GM21381 (cell line): ENCODE measurements around the gene NTF3.

Experiments used
- ATAC-seq: cut with Tn5 transposase; IDR thresholded peaks from one replicate; pipeline ENCODE4 v1.9.1; 2021; ENCODE audit warnings: mild to moderate bottlenecking, moderate library complexity; ENCODE audit not compliant: unreplicated experiment

The NTF3 gene

GRCh38 chr12:5456030-5456429 lies 24.1 kb downstream of the NTF3 start:
- ATAC-seq, result no peak

DNA sequence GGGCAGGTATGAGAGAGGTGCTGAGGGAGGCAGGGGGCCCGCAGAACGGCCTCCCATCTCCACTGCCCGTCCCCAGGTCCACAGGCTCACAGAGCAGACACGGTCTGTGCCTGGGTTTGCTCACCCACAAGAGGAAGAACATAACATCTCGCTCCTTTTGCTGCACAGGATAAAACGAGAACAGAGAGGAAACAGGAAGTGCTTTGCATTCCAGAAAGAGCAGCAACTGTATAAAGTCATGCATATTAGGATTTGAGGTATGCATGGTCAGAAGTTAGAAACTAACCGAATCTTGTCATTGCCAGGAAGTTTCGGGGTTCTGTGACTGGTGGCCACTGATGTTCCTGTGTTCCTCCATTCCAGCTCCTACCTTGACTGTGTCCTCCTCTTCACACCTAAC lies 25.0 kb downstream of the NTF3 start:
- no peak for ATAC-seq

DNA sequence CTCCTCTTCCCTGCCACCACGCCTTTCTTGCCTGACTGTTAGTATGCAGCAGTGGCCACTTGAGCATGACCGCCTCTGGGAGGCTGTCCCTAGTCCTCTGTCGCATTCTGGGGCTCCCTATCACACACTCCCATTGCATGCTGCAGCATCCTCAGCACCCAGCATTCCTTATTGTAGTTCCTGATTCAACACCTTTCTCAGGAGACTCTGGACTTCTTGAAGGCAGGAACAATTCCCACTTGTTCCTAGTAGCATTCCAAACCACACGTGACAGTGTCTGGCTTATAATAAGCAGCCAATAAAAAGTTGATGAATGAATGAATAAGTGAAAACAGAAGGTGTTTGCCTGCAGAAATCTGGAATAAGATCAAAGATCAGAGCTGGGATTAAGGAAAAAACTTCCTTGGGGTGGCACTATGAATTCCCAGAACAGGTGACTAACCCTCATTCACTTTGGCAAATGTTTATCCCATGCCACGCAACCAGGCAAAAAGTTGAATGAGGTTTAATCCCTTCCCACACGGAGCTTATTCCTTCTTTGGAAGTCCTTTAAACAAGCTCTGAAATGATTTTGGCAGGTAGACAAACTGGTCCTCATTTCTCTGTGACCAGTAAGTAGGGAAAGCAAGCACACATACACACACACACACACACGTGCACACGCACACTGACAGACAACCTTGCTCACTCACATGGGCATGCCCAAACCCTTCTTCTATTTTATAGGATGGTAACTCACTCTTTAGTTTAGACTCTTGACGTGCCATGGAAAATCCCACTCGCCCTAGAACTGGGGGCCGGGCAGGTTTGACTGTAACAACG lies 26.5 kb downstream of the NTF3 start:
- no peak for ATAC-seq

DNA sequence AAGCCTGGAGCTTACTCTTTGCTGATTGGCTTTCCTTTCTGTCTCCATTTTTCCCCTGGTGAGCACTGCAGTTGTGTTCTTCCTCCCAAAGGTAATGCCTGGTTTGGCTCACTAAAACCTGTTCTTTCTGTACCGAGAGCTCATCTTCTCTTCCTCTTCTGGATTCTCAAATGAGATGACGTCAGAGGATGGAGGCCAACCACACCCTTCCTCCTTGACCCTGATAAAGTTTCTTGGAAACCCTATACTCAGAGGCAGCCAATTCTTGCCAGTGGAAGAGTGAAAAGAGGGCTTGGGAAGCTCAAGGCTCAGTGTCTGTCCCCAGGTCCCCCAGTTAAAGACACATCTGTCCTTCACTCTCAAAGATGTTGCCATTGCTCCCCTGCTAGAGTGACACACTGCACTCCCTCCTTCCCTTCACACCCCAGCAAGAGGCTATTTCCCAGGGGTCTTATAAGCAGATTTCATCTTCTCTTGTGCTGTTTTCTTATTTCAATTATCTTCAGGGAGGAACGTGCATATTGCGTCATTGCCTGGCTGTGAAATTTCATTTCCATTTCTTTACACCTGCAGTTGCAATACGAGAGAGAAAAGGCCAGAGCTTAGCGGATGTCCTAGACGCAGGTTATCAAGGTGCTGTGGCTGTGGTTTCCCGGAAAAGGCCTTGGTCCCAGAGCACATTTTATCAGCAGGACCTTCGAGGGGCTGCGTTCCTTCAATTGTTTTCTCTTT lies 27.3 kb downstream of the NTF3 start:
- no peak for ATAC-seq

GRCh38 chr12:5460817-5461216 lies 28.9 kb downstream of the NTF3 start:
- ATAC-seq, result no peak

- ATAC-seq, result no peak
Measured at GRCh38 chr12:5461966-5462365, 30.1 kb downstream of the NTF3 start.

- ATAC-seq, result no peak
Measured at GRCh38 chr12:5464096-5464495, 32.2 kb downstream of the NTF3 start.

DNA sequence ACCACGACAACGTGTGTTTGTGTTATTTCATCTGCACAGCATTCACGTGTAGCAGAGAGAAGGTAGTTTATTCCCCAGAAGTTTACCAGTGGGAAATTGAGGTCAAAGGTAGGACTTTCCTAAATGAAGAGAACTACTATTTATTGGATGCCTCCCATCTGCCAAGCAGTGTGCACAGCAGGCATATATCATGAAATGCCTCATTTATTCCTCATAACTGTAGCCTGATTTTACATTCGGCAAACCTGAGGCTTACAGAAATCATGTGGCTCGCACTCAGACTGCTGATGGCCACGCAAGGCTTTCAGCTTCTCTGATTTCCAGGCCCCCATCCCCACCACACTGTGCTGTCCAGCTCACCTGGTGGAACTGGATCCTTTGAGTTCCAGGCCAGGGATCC lies 33.5 kb downstream of the NTF3 start:
- ATAC-seq, result no peak

- no peak for ATAC-seq
Measured at GRCh38 chr12:5466521-5466960, 34.6 kb downstream of the NTF3 start.

- no peak for ATAC-seq
Measured at GRCh38 chr12:5467931-5468330, 36.0 kb downstream of the NTF3 start.

GRCh38 chr12:5470221-5470620 lies 38.3 kb downstream of the NTF3 start:
- ATAC-seq, result no peak

DNA sequence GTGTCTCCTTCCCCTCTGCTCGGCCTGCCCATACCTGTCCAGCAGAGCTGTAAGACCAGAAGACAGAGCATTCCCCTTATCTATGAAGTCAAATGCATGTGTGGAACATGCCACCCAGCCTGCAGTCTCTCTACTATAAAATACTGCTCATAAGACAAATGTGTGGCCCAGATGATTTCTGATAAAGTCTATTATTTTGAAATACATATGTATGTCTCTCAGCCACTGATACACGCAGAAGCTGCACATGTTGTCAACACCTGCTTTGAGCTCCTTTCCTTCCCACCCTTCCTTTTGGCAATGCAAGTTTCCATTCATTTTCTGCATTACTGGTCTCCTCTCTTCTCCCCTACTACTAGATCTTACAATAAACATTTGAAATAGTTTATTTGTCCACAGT lies 38.8 kb downstream of the NTF3 start:
- ATAC-seq, result no peak

DNA sequence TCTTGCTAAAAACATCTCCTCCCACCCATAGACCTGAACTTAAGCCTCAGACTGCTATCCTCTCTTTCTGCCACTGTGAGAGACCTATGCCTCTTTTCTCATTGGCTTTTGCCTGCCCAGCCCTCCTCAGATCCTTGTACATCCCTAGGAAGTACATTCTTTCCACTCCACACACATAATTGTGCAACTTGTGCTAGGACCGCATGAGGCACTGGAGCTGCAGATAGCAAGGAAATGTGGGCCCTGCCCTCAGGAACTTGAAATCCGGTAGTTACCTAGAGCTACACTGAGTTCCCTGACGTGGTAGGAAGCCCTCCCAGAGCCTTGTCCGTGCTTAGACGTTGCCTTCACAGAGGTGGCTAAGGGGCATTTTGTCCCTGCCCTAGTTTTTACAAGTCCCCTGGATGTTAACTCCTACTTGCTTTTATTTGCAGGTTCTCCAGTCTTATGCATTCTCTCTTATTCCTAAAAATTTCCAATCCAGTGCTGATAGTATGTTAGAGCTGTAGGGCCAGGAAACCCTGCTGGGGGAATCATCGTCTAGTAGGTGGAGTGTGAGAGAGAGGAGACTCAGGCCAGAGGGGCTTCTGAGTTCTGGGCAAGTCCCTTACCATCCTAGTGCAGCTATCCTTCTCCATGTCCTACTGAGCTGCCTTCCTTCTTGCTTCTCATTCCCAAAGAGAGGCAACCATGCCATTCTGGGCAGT lies 41.3 kb downstream of the NTF3 start:
- ATAC-seq, result no peak

- no peak for ATAC-seq
Measured at GRCh38 chr12:5473783-5474116, 41.8 kb downstream of the NTF3 start.

- ATAC-seq, result no peak
Measured at GRCh38 chr12:5476356-5476755, 44.4 kb downstream of the NTF3 start.

DNA sequence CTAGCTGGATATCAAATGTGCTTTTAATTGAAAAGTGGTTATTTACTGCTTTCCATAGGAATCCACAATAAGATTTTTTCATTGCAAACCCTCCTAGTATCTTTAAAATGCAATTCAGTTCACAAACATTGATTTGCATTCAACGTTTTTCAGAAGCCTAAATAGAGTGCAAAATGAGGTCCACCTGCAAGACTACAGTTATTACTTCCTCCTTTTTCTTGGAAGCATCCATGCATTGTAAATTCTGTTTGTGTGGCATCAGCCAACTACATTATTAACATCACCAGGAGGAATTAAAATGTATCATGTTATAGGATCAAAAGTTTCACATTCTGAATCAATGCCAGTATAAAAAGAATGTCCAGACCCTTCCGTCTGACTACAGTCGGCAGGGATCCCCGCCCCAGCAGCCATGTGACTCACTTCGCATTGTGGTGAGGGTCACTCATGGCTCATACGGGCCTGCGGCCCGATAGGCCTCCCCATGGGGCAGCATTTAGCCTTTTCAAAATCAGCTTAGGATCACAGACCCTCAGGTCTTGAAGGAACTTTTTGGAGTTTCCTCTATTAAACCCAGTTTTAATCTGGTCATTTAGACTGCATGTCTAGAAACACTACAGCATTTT lies 46.3 kb downstream of the NTF3 start:
- no peak for ATAC-seq

DNA sequence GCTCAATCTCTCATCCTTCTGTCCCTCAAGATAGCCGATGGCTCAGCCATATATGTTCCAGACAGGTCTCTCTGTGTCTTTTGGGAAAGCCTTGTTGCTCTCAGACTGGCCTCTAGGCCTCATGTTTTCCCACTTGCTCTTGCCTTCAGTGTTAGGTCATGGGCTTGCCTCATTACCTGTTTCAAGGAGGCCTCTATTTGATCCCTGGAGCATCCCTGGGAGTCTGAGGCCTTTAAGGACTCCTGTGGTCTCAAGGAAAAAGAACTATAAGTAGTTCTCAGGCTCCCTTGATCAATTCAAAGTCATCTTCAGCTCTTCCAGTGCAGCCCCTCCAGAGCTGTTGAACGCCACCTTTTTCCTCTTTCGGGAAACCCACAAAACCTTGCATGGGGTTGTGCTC lies 47.9 kb downstream of the NTF3 start:
- ATAC-seq, result no peak

GRCh38 chr12:5480218-5480937 lies 48.5 kb downstream of the NTF3 start:
- ATAC-seq, result no peak

- no peak for ATAC-seq
Measured at GRCh38 chr12:5480938-5481303, 49.0 kb downstream of the NTF3 start.

GRCh38 chr12:5481645-5482044 lies 49.7 kb downstream of the NTF3 start:
- ATAC-seq, result no peak

DNA sequence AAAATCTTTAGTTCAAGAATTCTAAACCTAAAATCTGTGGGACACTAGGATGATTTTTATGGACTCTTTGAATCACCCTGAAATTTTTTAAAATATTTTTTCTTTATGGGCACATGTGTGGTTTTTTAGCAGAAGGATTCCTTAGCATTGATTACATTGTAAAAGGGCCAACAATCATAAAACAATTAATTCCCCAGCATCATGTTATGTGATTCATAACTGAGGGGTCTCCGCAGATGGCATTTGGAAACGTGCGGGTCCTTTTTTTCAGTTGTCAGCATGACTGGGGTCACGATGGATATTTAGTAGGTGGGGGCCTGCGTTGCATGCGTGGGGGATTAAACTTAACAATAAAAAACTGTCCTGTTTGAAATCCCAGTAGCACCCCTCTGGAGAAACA lies 52.5 kb downstream of the NTF3 start:
- no peak for ATAC-seq
